Breast epithelium (tissue), 4 donors: ENCODE results near the gene PFKFB3. TPM values are rescaled to one million over a fixed set of nuclear protein-coding genes. Genes with fewer than 3 reads are reported as not detected.
A peak's percentile ranks its signal among the peaks of the same experiment; 100 is the strongest.

Experiments
- DNase-seq, 2 donors: peaks; one replicate each; pipeline ENCODE4 v3.0.0-alpha.2; 2019; ENCODE audit warnings: low spot score in 2 of 2
- H3K27ac ChIP-seq, 2 donors: fragments of 200-600 bp; sonication (generic) in 1 of 2; one replicate each; pipeline ENCODE4 v1.5.1; 2016 to 2019; ENCODE audit warnings: mild to moderate bottlenecking in 1 of 2
- H3K27me3 ChIP-seq, 2 donors: fragments of 200-600 bp; sonication (generic) in 1 of 2; one replicate each; pipeline versions ENCODE4 v1.5.1 to v1.6.0; 2017 to 2019; ENCODE audit warnings: control low read depth in 1 of 2, mild to moderate bottlenecking in 1 of 2
- H3K36me3 ChIP-seq: fragments of 200-600 bp; one replicate; pipeline ENCODE4 v1.5.1; 2019
- H3K4me1 ChIP-seq, 2 donors: fragments of 200-600 bp; sonication (generic); one replicate each; pipeline ENCODE4 v1.5.1; 2016 to 2019; ENCODE audit warnings: control low read depth in 1 of 2
- H3K4me3 ChIP-seq, 3 donors: fragments of 200-600 bp; sonication (generic); 1 replicate in 2 of 3; 2 replicates in 1 of 3; pipeline ENCODE4 v1.5.1; 2016 to 2019; ENCODE audit warnings: mild to moderate bottlenecking in 3 of 3, moderate library complexity in 2 of 3
- H3K9me3 ChIP-seq, 2 donors: fragments of 200-600 bp; sonication (generic) in 1 of 2; one replicate each; pipeline ENCODE4 v1.5.1; 2016 to 2019; ENCODE audit warnings: control low read depth in 1 of 2
- POLR2A ChIP-seq: fragments of 450-650 bp; IDR thresholded peaks from one replicate; pipeline ENCODE4 v1.6.1; 2016; ENCODE audit warnings: antibody characterized with exemption, mild to moderate bottlenecking, moderate library complexity
- POLR2AphosphoS5 ChIP-seq, 3 donors: sonication (generic); formaldehyde crosslinking; IDR thresholded peaks; one replicate each; pipeline ENCODE4 v1.6.1; 2017; ENCODE audit warnings: antibody characterized with exemption in 3 of 3
- intact Hi-C: fragments of 100-400 bp; cut with DNase I; formaldehyde crosslinking; loops from one replicate; pipeline ENCODE4 v1.15.1; 2023; ENCODE audit warnings: low total_unique reads
- total RNA-seq, 3 donors: library from RNA; depleted of rRNA; stranded (reverse); fragments of >200 nt; gene quantifications; one replicate each; pipeline ENCODE4 v1.1.0, GENCODE V29; 2016
- TF ChIP-seq, protein P1 (sequence below), 3 donors: fragments of 450-650 bp; IDR thresholded peaks; one replicate each; pipeline ENCODE4 v1.5.1; 2016 to 2017; ENCODE audit warnings: antibody characterized with exemption in 3 of 3, mild to moderate bottlenecking in 3 of 3, moderate library complexity in 3 of 3

Gene PFKFB3
- total RNA-seq, 3 donors from 2014 or later = 94.8 to 240 (median 144) TPM

DNA sequence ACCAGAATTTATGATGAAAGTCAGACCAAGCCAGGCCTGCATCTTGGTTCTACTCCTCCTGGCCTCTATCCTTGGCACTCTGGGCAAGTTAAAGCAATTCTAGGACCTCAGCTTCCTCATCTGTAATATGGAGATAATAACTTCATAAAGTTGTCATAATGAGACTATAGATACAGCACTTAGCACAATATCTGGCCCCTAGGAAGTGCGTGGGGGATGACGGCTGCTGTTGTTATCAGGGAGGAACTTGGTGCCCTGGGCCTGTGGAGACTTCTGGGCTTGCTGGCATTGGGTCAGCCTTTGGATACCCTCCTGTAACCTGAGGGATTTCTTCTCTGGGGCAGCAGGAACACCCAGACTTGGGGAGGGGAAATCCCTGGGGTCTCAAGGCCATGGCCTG lies 27.6 kb downstream of the PFKFB3 start:
- no peaks in the 10 kb centered on the region for H3K27me3 ChIP-seq
- intact Hi-C loops = no loop called here
- TF ChIP-seq, protein P1, sequence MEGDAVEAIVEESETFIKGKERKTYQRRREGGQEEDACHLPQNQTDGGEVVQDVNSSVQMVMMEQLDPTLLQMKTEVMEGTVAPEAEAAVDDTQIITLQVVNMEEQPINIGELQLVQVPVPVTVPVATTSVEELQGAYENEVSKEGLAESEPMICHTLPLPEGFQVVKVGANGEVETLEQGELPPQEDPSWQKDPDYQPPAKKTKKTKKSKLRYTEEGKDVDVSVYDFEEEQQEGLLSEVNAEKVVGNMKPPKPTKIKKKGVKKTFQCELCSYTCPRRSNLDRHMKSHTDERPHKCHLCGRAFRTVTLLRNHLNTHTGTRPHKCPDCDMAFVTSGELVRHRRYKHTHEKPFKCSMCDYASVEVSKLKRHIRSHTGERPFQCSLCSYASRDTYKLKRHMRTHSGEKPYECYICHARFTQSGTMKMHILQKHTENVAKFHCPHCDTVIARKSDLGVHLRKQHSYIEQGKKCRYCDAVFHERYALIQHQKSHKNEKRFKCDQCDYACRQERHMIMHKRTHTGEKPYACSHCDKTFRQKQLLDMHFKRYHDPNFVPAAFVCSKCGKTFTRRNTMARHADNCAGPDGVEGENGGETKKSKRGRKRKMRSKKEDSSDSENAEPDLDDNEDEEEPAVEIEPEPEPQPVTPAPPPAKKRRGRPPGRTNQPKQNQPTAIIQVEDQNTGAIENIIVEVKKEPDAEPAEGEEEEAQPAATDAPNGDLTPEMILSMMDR (IDR thresholded peaks at IDR 0.05) = no peak
- TF ChIP-seq POLR2AphosphoS5 (IDR thresholded peaks at IDR 0.05) (no peak), POLR2A (no peak)
- no peak for DNase-seq
- H3K36me3 ChIP-seq = peaks cover 3% of the 10 kb centered on the region
- no peaks in the 10 kb centered on the region for H3K9me3 ChIP-seq
- H3K27ac ChIP-seq = no peak overlapping the region
- peaks cover 0 to 4% of the 10 kb centered on the region in 2 donors for H3K4me1 ChIP-seq
- no peak overlapping the region for H3K4me3 ChIP-seq

DNA sequence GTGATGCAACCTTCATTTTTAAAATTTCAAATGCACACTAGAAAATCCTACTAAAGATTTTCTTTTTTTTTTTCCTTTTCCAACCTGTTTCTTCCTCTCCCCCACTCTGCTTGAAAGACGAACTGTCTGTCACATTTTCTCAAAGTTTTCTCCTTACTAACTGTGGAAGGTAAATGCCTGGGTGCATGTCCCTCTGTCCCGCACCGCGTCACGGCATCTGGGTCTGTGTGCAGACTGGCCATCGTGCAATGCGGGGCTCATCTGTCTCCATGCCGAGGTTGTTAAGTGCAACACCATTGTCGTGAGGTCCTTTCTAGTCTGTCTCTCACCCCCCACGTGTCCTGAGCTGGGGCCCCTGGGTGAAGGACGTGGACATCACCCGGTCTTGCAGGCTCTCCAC lies 28.4 kb downstream of the PFKFB3 start:
- intact Hi-C loops = no loop called here
- TF ChIP-seq, protein P1 (IDR thresholded peaks at IDR 0.05) = no peak
- TF ChIP-seq POLR2A = no peak
- H3K27me3 ChIP-seq = no peaks in the 10 kb centered on the region
- H3K4me1 ChIP-seq = peaks cover 0 to 4% of the 10 kb centered on the region in 2 donors
- no peak overlapping the region for H3K27ac ChIP-seq
- H3K4me3 ChIP-seq = no peak overlapping the region
- H3K9me3 ChIP-seq = no peaks in the 10 kb centered on the region
- no peak for DNase-seq
- H3K36me3 ChIP-seq = peaks cover 3% of the 10 kb centered on the region

DNA sequence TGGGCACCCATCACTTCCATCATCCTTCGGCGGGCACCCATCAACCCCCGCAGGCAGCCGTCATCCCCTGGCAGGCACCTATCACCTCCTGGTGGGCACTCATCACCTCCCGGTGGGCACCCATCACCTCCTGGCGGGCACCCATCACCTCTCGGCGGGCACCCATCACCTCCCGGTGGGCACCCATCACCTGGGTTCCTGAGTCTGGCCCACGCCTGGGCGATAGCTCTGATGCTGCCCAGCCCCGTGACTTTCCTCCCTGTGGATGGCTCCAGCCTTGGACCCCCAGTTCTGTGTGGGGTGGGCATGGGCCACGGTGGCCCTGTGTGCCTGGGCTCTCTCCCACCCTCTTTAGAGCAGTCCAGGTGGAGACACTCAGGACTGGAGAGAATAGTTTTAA lies 29.0 kb downstream of the PFKFB3 start:
- no peaks in the 10 kb centered on the region for H3K27me3 ChIP-seq
- H3K27ac ChIP-seq = peak overlapping the region in 1 of 2 donors; percentile 41
- H3K36me3 ChIP-seq = peaks cover 3% of the 10 kb centered on the region
- H3K4me3 ChIP-seq = no peak overlapping the region
- intact Hi-C loops = no loop called here
- DNase-seq = no peak
- no peaks in the 10 kb centered on the region for H3K9me3 ChIP-seq
- peaks cover 0 to 4% of the 10 kb centered on the region in 2 donors for H3K4me1 ChIP-seq
- no peak for TF ChIP-seq POLR2AphosphoS5 (IDR thresholded peaks at IDR 0.05)
- TF ChIP-seq, protein P1 (IDR thresholded peaks at IDR 0.05) = no peak
- no peak for TF ChIP-seq POLR2A

DNA sequence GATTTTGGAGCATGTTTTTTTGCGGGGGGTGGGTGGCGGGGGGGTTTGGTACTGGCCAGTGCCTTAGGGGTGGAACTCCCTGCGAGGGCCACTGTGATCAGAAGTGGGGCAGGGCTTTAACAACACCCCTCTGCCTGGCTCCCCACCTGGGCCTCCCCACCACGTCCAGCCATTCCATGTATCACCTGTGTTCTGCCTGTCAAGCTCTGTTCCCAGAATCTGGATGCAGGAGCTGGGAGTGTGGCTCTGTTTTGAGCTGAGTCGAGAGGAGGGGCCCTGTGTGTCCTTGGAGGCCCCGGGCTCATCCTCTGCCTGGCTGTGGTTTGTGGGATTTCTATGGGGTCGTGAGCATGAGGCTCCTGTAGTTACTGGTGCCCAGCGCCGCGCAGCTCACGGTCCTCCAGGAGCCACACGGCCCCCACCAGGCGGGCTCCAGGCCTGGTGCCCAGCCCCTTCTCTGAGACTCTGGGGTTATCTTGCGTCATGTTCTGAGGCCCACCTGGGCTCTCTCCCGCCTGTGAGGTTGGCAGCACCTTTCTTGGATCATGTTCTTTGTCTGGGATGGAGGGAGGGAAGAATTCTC lies 29.6 kb downstream of the PFKFB3 start:
- peaks cover 3% of the 10 kb centered on the region for H3K36me3 ChIP-seq
- DNase-seq = no peak
- intact Hi-C loops = no loop called here
- TF ChIP-seq POLR2AphosphoS5 (IDR thresholded peaks at IDR 0.05) (no peak), POLR2A (no peak)
- TF ChIP-seq, protein P1 (IDR thresholded peaks at IDR 0.05) = no peak
- H3K4me1 ChIP-seq = peaks cover 0 to 4% of the 10 kb centered on the region in 2 donors
- H3K9me3 ChIP-seq = no peaks in the 10 kb centered on the region
- H3K4me3 ChIP-seq = no peak overlapping the region
- H3K27me3 ChIP-seq = no peaks in the 10 kb centered on the region
- peak overlapping the region in 1 of 2 donors; percentile 41 for H3K27ac ChIP-seq

DNA sequence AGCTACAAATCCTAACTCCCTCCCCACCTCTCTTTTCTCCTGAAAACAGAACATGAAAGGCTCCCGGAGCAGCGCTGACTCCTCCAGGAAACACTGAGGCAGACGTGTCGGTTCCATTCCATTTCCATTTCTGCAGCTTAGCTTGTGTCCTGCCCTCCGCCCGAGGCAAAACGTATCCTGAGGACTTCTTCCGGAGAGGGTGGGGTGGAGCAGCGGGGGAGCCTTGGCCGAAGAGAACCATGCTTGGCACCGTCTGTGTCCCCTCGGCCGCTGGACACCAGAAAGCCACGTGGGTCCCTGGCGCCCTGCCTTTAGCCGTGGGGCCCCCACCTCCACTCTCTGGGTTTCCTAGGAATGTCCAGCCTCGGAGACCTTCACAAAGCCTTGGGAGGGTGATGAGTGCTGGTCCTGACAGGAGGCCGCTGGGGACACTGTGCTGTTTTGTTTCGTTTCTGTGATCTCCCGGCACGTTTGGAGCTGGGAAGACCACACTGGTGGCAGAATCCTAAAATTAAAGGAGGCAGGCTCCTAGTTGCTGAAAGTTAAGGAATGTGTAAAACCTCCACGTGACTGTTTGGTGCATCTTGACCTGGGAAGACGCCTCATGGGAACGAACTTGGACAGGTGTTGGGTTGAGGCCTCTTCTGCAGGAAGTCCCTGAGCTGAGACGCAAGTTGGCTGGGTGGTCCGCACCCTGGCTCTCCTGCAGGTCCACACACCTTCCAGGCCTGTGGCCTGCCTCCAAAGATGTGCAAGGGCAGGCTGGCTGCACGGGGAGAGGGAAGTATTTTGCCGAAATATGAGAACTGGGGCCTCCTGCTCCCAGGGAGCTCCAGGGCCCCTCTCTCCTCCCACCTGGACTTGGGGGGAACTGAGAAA lies 30.4 kb downstream of the PFKFB3 start:
- intact Hi-C loops = no loop called here
- no peak for DNase-seq
- H3K27ac ChIP-seq = peak overlapping the region; percentile 33 to 41
- no peaks in the 10 kb centered on the region for H3K9me3 ChIP-seq
- no peaks in the 10 kb centered on the region for H3K27me3 ChIP-seq
- H3K36me3 ChIP-seq = peaks cover 3% of the 10 kb centered on the region
- no peaks in the 10 kb centered on the region for H3K4me1 ChIP-seq
- no peak overlapping the region for H3K4me3 ChIP-seq
- TF ChIP-seq POLR2A = no peak
